Uterus (tissue), 4 donors: ENCODE data around the gene FBXO22. TPM values are rescaled to one million over a fixed set of nuclear protein-coding genes. Genes with fewer than 3 reads are reported as not detected.

Experiments used
- DNase-seq, 2 donors: peaks; one replicate each; pipeline ENCODE4 v3.0.0-alpha.2; 2019 to 2020
- H3K27ac ChIP-seq, 2 donors: fragments of 200-600 bp; sonication (generic); 1 replicate in 1 of 2; 2 replicates in 1 of 2; pipeline ENCODE4 v1.5.1; 2016 to 2018
- H3K27me3 ChIP-seq, 2 donors: fragments of 200-600 bp; sonication (generic); one replicate each; pipeline ENCODE4 v1.5.1; 2018 to 2019; ENCODE audit warnings: control low read depth in 1 of 2
- H3K36me3 ChIP-seq, 2 donors: fragments of 200-600 bp; sonication (generic); one replicate each; pipeline ENCODE4 v1.5.1; 2019; ENCODE audit warnings: control low read depth in 1 of 2
- H3K4me1 ChIP-seq, 2 donors: fragments of 200-600 bp; sonication (generic); one replicate each; pipeline ENCODE4 v1.5.1; 2018 to 2019; ENCODE audit warnings: control low read depth in 1 of 2
- H3K4me3 ChIP-seq, 2 donors: fragments of 200-600 bp; sonication (generic); 1 replicate in 1 of 2; 2 replicates in 1 of 2; pipeline ENCODE4 v1.5.1; 2018 to 2019; ENCODE audit warnings: mild to moderate bottlenecking in 1 of 2
- H3K9me3 ChIP-seq, 2 donors: fragments of 200-600 bp; sonication (generic); one replicate each; pipeline ENCODE4 v1.5.1; 2019; ENCODE audit warnings: control low read depth in 1 of 2
- CTCF ChIP-seq, 4 experiments: fragments of 200-600 bp in 2 of 4; fragments of 450-650 bp in 2 of 4; sonication (generic) in 2 of 4; IDR thresholded peaks; one replicate each; pipeline ENCODE4 v1.5.1; 2016 to 2019; ENCODE audit warnings: antibody characterized with exemption in 4 of 4, mild to moderate bottlenecking in 2 of 4, moderate library complexity in 1 of 4
- POLR2A ChIP-seq, 2 donors: fragments of 450-650 bp; IDR thresholded peaks; one replicate each; pipeline ENCODE4 v1.6.1; 2016; ENCODE audit warnings: antibody characterized with exemption in 2 of 2, mild to moderate bottlenecking in 1 of 2, moderate library complexity in 1 of 2
- intact Hi-C: fragments of 100-400 bp; cut with DNase I; formaldehyde crosslinking; loops from one replicate; pipeline ENCODE4 v1.15.1; 2023; ENCODE audit warnings: low total_unique reads
- total RNA-seq, 4 donors: library from RNA; depleted of rRNA in 3 of 4; stranded (reverse); fragments of >200 nt in 3 of 4; gene quantifications; one replicate each; pipeline versions ENCODE4 v1.1.0 to v1.2.4, GENCODE V29; 2014 to 2023
- donor health status: DM: yes; HTN: yes; CAD: no.

Gene FBXO22
- total RNA-seq, 4 donors from 2014 or later, result 5.4 to 41.7 (median 17.9) TPM

GRCh38 chr15:75930866-75931265 lies 27.2 kb downstream of the FBXO22 start:
- H3K27ac ChIP-seq, result no peak overlapping the region
- no peaks in the 10 kb centered on the region for H3K9me3 ChIP-seq
- DNase-seq, result no peak
- no peaks in the 10 kb centered on the region for H3K27me3 ChIP-seq
- TF ChIP-seq POLR2A (IDR thresholded peaks at IDR 0.05), result no peak
- TF ChIP-seq CTCF (IDR thresholded peaks at IDR 0.05), result no peak
- H3K4me1 ChIP-seq, result no peaks in the 10 kb centered on the region
- H3K36me3 ChIP-seq, result no peaks in the 10 kb centered on the region
- H3K4me3 ChIP-seq, result no peak overlapping the region
- intact Hi-C loops, result no loop called here

GRCh38 chr15:75942464-75942863 lies 38.8 kb downstream of the FBXO22 start:
- DNase-seq, result no peak
- H3K9me3 ChIP-seq, result no peaks in the 10 kb centered on the region

GRCh38 chr15:75943246-75943645 lies 39.6 kb downstream of the FBXO22 start:
- no peaks in the 10 kb centered on the region for H3K27me3 ChIP-seq
- intact Hi-C loops, result no loop called here
- no peak for DNase-seq
- H3K9me3 ChIP-seq, result no peaks in the 10 kb centered on the region
- H3K36me3 ChIP-seq, result no peaks in the 10 kb centered on the region
- H3K4me3 ChIP-seq, result no peak overlapping the region
- no peak overlapping the region for H3K27ac ChIP-seq
- TF ChIP-seq CTCF (IDR thresholded peaks at IDR 0.05), result no peak
- no peak for TF ChIP-seq POLR2A (IDR thresholded peaks at IDR 0.05)
- H3K4me1 ChIP-seq, result no peaks in the 10 kb centered on the region

More at GRCh38 chr15:75942464-75942863, 38.8 kb downstream of the FBXO22 start:
- intact Hi-C loops, result no loop called here
- TF ChIP-seq CTCF (IDR thresholded peaks at IDR 0.05) (no peak), POLR2A (IDR thresholded peaks at IDR 0.05) (no peak)
- Histone ChIP-seq H3K4me3 (no peak overlapping the region), H3K27ac (no peak overlapping the region), H3K36me3 (no peaks in the 10 kb centered on the region), H3K4me1 (no peaks in the 10 kb centered on the region), H3K27me3 (no peaks in the 10 kb centered on the region)

GRCh38 chr15:75943713-75944215 lies 40.1 kb downstream of the FBXO22 start:
- TF ChIP-seq POLR2A (IDR thresholded peaks at IDR 0.05) (no peak), CTCF (IDR thresholded peaks at IDR 0.05) (no peak)
- no peaks in the 10 kb centered on the region for H3K4me1 ChIP-seq
- intact Hi-C loops, result no loop called here
- no peaks in the 10 kb centered on the region for H3K9me3 ChIP-seq
- no peaks in the 10 kb centered on the region for H3K36me3 ChIP-seq
- no peak overlapping the region for H3K27ac ChIP-seq
- no peak for DNase-seq
- H3K27me3 ChIP-seq, result no peaks in the 10 kb centered on the region
- no peak overlapping the region for H3K4me3 ChIP-seq

GRCh38 chr15:75945953-75946352 lies 42.3 kb downstream of the FBXO22 start:
- H3K4me3 ChIP-seq, result no peak overlapping the region
- H3K9me3 ChIP-seq, result no peaks in the 10 kb centered on the region
- no peak for TF ChIP-seq CTCF (IDR thresholded peaks at IDR 0.05)
- TF ChIP-seq POLR2A (IDR thresholded peaks at IDR 0.05), result no peak
- intact Hi-C loops, result no loop called here
- no peaks in the 10 kb centered on the region for H3K27me3 ChIP-seq
- no peaks in the 10 kb centered on the region for H3K36me3 ChIP-seq
- H3K27ac ChIP-seq, result no peak overlapping the region
- DNase-seq, result no peak
- H3K4me1 ChIP-seq, result no peaks in the 10 kb centered on the region
